Right renal pelvis (tissue), 4 donors: Measurements from ENCODE around the gene AHCYL2. TPM values are rescaled to one million over a fixed set of nuclear protein-coding genes. Genes with fewer than 3 reads are reported as not detected.
A peak's percentile ranks its signal among the peaks of the same experiment; 100 is the strongest.
"Not testable (repeated sequence)": the region's sequence is repeated elsewhere in the genome, so short reads cannot be mapped to it uniquely, and the experiment has no call there.

Source experiments
- DNase-seq, 4 donors: peaks; one replicate each; pipeline ENCODE4 v3.0.0-alpha.2; 2013; ENCODE audit warnings: low read depth in 4 of 4, low spot score in 3 of 4, missing footprints in 1 of 4
- polyA plus RNA-seq, 4 donors: library from polyadenylated mRNA; unstranded; fragments of 120-200 nt; gene quantifications; one replicate each; pipeline ENCODE4 v1.2.1, GENCODE V29; 2013; ENCODE audit not compliant: insufficient read length in 4 of 4

Gene AHCYL2
- polyA plus RNA-seq, 4 donors = 24.3 to 29.9 (median 28.4) TPM

GRCh38 chr7:129279757-129280156, 54.9 kb downstream of the AHCYL2 start:
- no peak for DNase-seq

GRCh38 chr7:129281163-129281562, 56.3 kb downstream of the AHCYL2 start:
- no peak for DNase-seq

- DNase-seq = no peak
Observed at GRCh38 chr7:129282865-129283264, 58.0 kb downstream of the AHCYL2 start.

GRCh38 chr7:129283936-129284335, 59.1 kb downstream of the AHCYL2 start:
- no peak for DNase-seq

- no peak for DNase-seq
Observed at GRCh38 chr7:129285111-129285510, 60.3 kb downstream of the AHCYL2 start.

- DNase-seq = no peak
Observed at GRCh38 chr7:129292861-129293260, 68.0 kb downstream of the AHCYL2 start.

GRCh38 chr7:129295015-129295423, 70.2 kb downstream of the AHCYL2 start:
- DNase-seq = no peak

- peak; percentile 22 to 47 (median 32) for DNase-seq
Observed at GRCh38 chr7:129298268-129298893, 73.6 kb downstream of the AHCYL2 start.

- DNase-seq = no peak
Observed at GRCh38 chr7:129299889-129300288, 75.1 kb downstream of the AHCYL2 start.

- DNase-seq = not testable (repeated sequence)
Observed at GRCh38 chr7:129300299-129300698, 75.5 kb downstream of the AHCYL2 start.

- DNase-seq = no peak
Observed at GRCh38 chr7:129307592-129307991, 82.8 kb downstream of the AHCYL2 start.

GRCh38 chr7:129308047-129308446, 83.2 kb downstream of the AHCYL2 start:
- DNase-seq = no peak

- no peak for DNase-seq
Observed at GRCh38 chr7:129311429-129311828, 86.6 kb downstream of the AHCYL2 start.

- no peak for DNase-seq
Observed at GRCh38 chr7:129313282-129313681, 88.5 kb downstream of the AHCYL2 start.

GRCh38 chr7:129315960-129316359, 91.1 kb downstream of the AHCYL2 start:
- no peak for DNase-seq

- DNase-seq = no peak
Observed at GRCh38 chr7:129317450-129317849, 92.6 kb downstream of the AHCYL2 start.

- no peak for DNase-seq
Observed at GRCh38 chr7:129327076-129327475, 102.2 kb downstream of the AHCYL2 start.

GRCh38 chr7:129332254-129333035, 107.6 kb downstream of the AHCYL2 start:
- no peak for DNase-seq

GRCh38 chr7:129334473-129334872, 109.6 kb downstream of the AHCYL2 start:
- no peak for DNase-seq

GRCh38 chr7:129338450-129338849, 113.6 kb downstream of the AHCYL2 start:
- DNase-seq = no peak

- no peak for DNase-seq
Observed at GRCh38 chr7:129341212-129341611, 116.4 kb downstream of the AHCYL2 start.
